MM.1S (cell line): Measurements from ENCODE around the gene SPACDR.

Experiments
- CTCF ChIP-seq: fragments of 300-600 bp; sonication (generic); IDR thresholded peaks from 2 replicates; pipeline ENCODE4 v1.5.1; 2016; ENCODE audit warnings: antibody characterized with exemption, low read length, mixed read lengths
- EZH2 ChIP-seq: fragments of 300-600 bp; sonication (generic); optimal IDR thresholded peaks from 2 replicates; pipeline ENCODE3; 2017; ENCODE audit warnings: low read depth, mild to moderate bottlenecking, antibody characterized with exemption, low read length, mixed read lengths
- EZH2phosphoT487 ChIP-seq: fragments of 300-600 bp; sonication (generic); IDR thresholded peaks from 2 replicates; pipeline ENCODE4 v1.6.1; 2018; ENCODE audit warnings: antibody characterized with exemption, low read length

- no peak for TF ChIP-seq EZH2
- no peak for TF ChIP-seq EZH2phosphoT487
- no peak for TF ChIP-seq CTCF
Measured at GRCh38 chr7:100486111-100486636, 22.1 kb upstream of the SPACDR start.
